Peyer's patch (tissue), 4 donors: ENCODE data around the gene TCF25.

Experiments
- POLR2A ChIP-seq, 2 donors: fragments of 450-650 bp; IDR thresholded peaks; one replicate each; pipeline ENCODE4 v1.5.1; 2017; ENCODE audit warnings: antibody characterized with exemption in 2 of 2, mild to moderate bottlenecking in 2 of 2, moderate library complexity in 2 of 2
- TF ChIP-seq, protein P1 (sequence below), 6 experiments: fragments of 450-650 bp in 4 of 6; fragments of 200-600 bp in 2 of 6; sonication (generic) in 1 of 6; IDR thresholded peaks; one replicate each; pipeline ENCODE4 v1.5.1; 2017 to 2019; ENCODE audit warnings: antibody characterized with exemption in 6 of 6, mild to moderate bottlenecking in 3 of 6, moderate library complexity in 1 of 6

DNA sequence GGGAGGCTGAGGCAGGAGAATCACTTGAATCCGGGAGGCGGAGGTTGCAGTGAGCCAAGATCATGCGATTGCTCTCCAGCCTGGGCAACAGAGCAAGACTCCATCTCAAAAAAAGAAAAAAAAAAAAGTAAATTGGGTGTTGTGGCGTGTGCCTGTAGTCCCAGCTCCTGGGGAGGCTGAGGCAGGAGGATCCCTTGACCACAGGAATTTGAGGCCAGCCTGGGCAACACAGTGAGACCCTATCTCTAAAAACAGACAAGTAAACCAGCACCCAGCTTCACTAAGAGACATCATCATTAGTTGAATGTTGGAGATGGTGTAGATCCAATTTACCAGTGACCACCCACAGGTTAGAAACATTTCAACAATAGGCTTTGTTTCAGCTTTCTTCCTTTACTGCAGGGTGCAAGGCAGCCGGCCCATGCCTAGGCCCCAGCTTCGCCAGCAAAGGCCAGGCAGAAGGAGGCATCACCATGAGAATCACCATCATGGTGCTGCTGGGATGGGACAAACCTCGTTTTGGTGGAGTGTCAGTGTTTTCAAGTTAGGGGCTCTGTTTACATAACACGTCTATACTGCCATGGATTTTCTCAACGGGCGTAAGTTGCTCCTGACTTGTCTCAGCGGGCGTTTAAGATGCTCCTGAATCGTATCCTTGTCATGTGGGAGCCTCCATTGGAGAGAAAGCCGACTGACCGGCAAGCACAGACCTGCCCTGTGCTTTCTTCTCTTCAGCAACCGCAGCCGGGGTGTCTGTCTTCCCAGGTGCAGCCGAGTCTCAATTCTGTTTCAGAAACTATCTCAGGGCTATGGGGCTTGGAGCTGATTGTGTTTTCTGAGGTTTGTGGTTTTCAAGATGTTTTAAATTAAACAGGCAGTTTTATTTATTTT is 7.3 kb downstream of the TCF25 start:
- TF ChIP-seq, protein P1, sequence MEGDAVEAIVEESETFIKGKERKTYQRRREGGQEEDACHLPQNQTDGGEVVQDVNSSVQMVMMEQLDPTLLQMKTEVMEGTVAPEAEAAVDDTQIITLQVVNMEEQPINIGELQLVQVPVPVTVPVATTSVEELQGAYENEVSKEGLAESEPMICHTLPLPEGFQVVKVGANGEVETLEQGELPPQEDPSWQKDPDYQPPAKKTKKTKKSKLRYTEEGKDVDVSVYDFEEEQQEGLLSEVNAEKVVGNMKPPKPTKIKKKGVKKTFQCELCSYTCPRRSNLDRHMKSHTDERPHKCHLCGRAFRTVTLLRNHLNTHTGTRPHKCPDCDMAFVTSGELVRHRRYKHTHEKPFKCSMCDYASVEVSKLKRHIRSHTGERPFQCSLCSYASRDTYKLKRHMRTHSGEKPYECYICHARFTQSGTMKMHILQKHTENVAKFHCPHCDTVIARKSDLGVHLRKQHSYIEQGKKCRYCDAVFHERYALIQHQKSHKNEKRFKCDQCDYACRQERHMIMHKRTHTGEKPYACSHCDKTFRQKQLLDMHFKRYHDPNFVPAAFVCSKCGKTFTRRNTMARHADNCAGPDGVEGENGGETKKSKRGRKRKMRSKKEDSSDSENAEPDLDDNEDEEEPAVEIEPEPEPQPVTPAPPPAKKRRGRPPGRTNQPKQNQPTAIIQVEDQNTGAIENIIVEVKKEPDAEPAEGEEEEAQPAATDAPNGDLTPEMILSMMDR (IDR thresholded peaks at IDR 0.05), result no peak
- TF ChIP-seq POLR2A (IDR thresholded peaks at IDR 0.05), result no peak
